Osteocyte (in vitro differentiated cells): Measurements from ENCODE around the gene KNG1. TPM values are rescaled to one million over a fixed set of nuclear protein-coding genes. Genes with fewer than 3 reads are reported as not detected.

Experiments used
- DNase-seq: peaks from one replicate; pipeline ENCODE4 v3.0.0; 2021; ENCODE audit warnings: mixed read lengths; ENCODE audit not compliant: unreplicated experiment; ENCODE audit errors: extremely low spot score
- H3K27ac Mint-ChIP-seq: one replicate; pipeline ENCODE4 v1.8.0; 2021; ENCODE audit warnings: mild to moderate bottlenecking, mixed read lengths; ENCODE audit not compliant: unreplicated experiment
- H3K27me3 Mint-ChIP-seq: one replicate; pipeline ENCODE4 v1.8.0; 2021; ENCODE audit warnings: mixed read lengths; ENCODE audit not compliant: unreplicated experiment
- H3K36me3 Mint-ChIP-seq: one replicate; pipeline ENCODE4 v1.8.0; 2021; ENCODE audit warnings: mixed read lengths; ENCODE audit not compliant: unreplicated experiment
- H3K4me1 Mint-ChIP-seq: one replicate; pipeline ENCODE4 v1.8.0; 2021; ENCODE audit warnings: mixed read lengths; ENCODE audit not compliant: unreplicated experiment
- H3K4me3 Mint-ChIP-seq: one replicate; pipeline ENCODE4 v1.8.0; 2021; ENCODE audit warnings: mild to moderate bottlenecking, moderate library complexity, mixed read lengths; ENCODE audit not compliant: unreplicated experiment
- H3K9me3 Mint-ChIP-seq: one replicate; pipeline ENCODE4 v1.8.0; 2021; ENCODE audit warnings: mixed read lengths; ENCODE audit not compliant: unreplicated experiment
- CTCF ChIP-seq: fragments of 200-600 bp; sonication (generic); IDR thresholded peaks from 2 replicates; pipeline ENCODE4 v1.5.0; 2021; ENCODE audit warnings: antibody characterized with exemption, mild to moderate bottlenecking, moderate library complexity
- long read RNA-seq: library from polyadenylated mRNA; unstranded; transcript quantifications from one replicate; pipeline ENCODE4 v2.0.0, GENCODE V29; 2021
- total RNA-seq: library from RNA; stranded (reverse); gene quantifications from 2 replicates; pipeline ENCODE4 v1.2.1, GENCODE V29; 2021

KNG1 gene
- total RNA-seq, result not detected in 2 replicates
- long read RNA-seq, result 0 reads

GRCh38 chr3:186717039-186717457, at the start of gene KNG1:
TSS of gene KNG1 (plus strand) at chr3:186717359. CDS start at chr3:186717543, 184 bp downstream.
- no peak for TF ChIP-seq CTCF
- no peaks in the 10 kb centered on the region for H3K36me3 Mint-ChIP-seq
- H3K4me1 Mint-ChIP-seq, result no peaks in the 10 kb centered on the region
- H3K4me3 Mint-ChIP-seq, result no peak within 1 kb of the TSS
- H3K27me3 Mint-ChIP-seq, result peaks cover 31% of the 10 kb centered on the region
- H3K9me3 Mint-ChIP-seq, result no peaks in the 10 kb centered on the region
- no peak within 1 kb of the TSS for H3K27ac Mint-ChIP-seq
- DNase-seq, result no peak

- Mint-ChIP-seq H3K27ac (no peak overlapping the region), H3K9me3 (no peaks in the 10 kb centered on the region), H3K4me3 (no peak overlapping the region), H3K27me3 (peaks cover 42% of the 10 kb centered on the region), H3K36me3 (no peaks in the 10 kb centered on the region), H3K4me1 (no peaks in the 10 kb centered on the region)
- no peak for DNase-seq
- no peak for TF ChIP-seq CTCF
Observed at GRCh38 chr3:186668426-186668825, 48.7 kb upstream of the KNG1 start.

- Mint-ChIP-seq H3K9me3 (no peaks in the 10 kb centered on the region), H3K4me3 (no peak overlapping the region), H3K27me3 (peaks cover 33% of the 10 kb centered on the region), H3K27ac (no peak overlapping the region), H3K36me3 (no peaks in the 10 kb centered on the region), H3K4me1 (no peaks in the 10 kb centered on the region)
- no peak for DNase-seq
- no peak for TF ChIP-seq CTCF
Observed at GRCh38 chr3:186669378-186670084, 47.6 kb upstream of the KNG1 start.

- Mint-ChIP-seq H3K36me3 (no peaks in the 10 kb centered on the region), H3K4me3 (no peak overlapping the region), H3K27me3 (peaks cover 34% of the 10 kb centered on the region), H3K4me1 (no peaks in the 10 kb centered on the region), H3K9me3 (no peaks in the 10 kb centered on the region), H3K27ac (no peak overlapping the region)
- DNase-seq, result no peak
- no peak for TF ChIP-seq CTCF
Observed at GRCh38 chr3:186670155-186670554, 47.0 kb upstream of the KNG1 start.

- no peak for TF ChIP-seq CTCF
- Mint-ChIP-seq H3K27me3 (peaks cover 28% of the 10 kb centered on the region), H3K27ac (no peak overlapping the region), H3K9me3 (no peaks in the 10 kb centered on the region), H3K36me3 (no peaks in the 10 kb centered on the region), H3K4me3 (no peak overlapping the region), H3K4me1 (no peaks in the 10 kb centered on the region)
- no peak for DNase-seq
Observed at GRCh38 chr3:186671051-186671450, 46.1 kb upstream of the KNG1 start.
